GM21515 (cell line): ENCODE results near the gene STIM2.
"Not testable (repeated sequence)": the region's sequence is repeated elsewhere in the genome, so short reads cannot be mapped to it uniquely, and the experiment has no call there.

Source experiments
- ATAC-seq: cut with Tn5 transposase; IDR thresholded peaks from one replicate; pipeline ENCODE4 v1.9.1; 2021; ENCODE audit not compliant: unreplicated experiment

STIM2 gene

DNA sequence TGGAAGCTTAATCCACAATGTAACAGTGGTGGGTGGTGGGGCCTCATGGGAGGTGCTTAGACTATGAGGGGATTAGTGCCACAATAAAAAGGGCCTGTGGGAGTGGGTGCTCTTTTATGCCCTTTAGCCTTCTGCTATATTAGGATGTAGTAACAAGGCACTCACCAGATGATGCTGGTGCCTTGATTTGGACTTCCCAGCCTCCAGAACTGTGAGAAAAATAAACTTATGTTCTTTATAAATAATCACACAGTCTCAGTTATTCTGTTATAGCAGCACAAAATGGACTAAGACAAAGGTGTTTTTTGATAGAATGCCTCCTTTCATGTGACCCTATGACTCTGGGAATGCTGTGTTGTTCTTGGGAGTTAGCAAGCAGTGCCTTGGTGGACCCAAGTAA, 89.8 kb downstream of the STIM2 start:
- no peak for ATAC-seq

DNA sequence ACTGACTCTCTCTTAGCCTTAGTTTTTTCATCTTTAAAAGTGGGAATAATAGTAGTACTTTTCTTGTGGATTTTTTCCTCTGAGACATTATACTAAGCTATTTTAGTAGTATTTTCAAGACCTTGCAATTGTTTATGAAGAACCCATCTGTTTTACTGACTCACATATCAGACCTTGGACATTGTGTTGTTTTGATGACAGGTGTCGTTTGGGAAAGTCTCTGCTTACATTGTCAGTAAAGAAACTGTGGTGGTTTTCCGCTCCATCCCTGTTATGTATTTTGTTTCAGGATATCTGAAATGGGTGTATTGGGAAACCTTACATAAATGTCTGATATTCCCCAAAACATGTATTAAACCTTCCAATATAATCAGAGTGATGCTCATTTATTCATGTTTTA, 92.2 kb downstream of the STIM2 start:
- no peak for ATAC-seq

DNA sequence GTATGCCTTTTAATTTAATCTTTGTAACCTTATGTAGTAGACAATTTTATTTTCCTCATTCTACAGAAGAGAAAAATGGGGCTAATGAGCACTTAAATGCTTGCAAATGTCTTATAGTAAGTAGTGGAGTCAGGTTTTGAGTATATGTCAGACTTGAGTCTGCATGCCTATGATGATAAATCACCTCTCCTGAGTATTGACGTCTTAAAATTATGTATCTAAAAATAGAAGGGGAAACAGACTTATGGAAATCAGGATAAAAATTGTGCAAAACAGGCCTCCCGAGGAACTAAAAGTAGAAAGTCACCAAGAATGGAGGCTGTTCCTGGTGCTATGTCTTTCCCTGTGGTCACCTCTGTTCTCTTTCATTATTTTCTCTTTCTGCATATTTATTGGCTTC, 92.7 kb downstream of the STIM2 start:
- ATAC-seq: no peak

DNA sequence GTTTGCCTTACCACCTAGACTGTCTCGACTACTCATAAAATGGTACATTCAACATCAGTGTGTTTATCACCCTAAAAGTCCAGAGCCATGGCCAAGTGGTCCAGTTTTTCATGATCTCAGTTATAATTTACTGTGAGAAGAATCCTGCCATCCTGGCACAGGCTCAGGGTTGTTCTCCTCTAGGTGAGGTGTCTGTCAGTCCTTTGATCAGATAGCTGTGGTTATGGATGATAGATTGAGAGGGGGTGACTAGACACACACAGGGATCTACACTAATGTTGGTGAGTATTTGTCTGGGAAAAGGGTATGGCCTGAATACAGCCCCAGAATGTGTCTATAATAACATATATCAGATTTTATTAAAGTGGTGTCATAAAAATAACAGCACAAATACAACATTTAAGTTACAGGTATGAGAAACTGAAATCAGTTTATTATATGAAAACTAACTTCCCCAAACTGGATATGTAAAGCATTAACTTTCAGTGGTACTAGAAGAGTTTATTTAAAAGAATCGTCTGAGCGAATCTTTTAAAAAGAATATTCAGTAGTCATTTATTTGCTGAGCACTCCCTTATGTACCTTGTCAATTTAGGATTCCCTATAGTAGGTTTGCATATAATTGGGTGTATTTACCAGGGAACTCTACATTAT, 93.3 kb downstream of the STIM2 start:
- ATAC-seq: no peak

DNA sequence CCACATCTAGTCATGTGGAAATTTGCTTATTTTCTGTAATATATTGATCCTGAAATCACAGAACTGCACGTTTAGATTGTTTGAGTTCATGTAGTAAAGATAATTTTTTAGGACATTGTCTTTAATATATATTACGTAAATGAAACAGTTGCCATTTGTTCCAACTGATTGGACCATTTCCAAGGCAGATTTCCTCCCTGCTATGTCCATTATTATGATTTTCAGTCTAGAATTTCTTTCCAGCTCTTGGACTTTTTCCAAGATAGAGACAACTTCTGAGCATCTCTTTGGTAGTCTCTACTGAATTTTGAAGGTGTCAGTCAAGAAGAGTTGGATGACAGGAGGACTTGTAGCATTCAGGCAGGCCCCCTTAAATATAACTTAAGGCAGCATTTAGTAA, 94.6 kb downstream of the STIM2 start:
- ATAC-seq: no peak

DNA sequence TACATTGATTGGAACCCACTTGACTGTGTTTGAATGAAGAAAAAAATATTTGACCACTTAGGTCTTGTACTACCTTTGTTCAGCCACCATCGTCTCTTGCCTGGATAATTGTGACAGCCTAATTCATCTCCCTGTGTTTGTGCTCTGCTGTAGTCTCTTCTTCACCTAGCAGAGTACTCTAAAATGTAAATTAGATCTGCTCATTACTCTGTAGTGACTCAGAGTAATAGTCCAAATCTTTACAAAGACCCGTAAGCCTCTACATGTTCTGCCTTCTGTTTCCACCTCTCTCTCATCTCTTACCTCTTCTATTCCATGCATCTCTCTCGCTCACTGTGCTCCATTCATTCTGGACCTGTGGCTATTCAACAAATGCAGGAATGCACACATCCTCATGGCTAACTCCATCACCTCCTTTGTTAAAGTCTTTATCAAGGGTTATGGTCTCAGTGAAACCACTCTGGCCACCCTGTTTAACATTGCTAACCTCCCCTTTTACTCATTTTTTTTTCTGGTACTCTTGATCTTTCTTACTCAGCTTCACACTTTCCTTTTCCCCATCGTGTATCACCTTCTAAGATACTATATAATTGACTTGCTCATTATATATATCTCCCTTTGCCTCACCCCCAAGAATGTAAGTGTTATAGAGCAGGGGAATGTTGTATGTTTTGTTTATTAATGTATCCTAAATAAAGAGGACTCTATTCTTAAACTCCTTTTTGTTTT, 98.4 kb downstream of the STIM2 start:
- ATAC-seq: no peak

DNA sequence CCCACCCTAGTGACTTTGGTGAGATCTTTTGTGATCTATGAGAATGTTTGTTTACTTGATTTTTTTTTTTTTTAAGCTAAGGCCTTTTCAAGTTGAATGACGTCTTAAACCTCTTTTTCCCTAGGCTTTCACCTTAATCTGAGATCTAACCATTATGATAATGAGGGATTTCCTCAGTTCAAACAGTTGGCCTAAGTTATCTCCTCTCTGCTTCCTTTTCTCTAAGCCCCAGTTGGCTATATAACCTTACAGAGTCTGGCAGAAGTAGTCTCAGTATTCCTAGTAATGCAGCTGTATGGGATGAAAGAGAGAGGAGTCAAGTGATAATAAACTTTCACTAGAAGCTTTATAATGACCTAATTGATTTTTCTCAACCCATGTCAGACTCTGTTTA, 99.0 kb downstream of the STIM2 start:
- no peak for ATAC-seq

DNA sequence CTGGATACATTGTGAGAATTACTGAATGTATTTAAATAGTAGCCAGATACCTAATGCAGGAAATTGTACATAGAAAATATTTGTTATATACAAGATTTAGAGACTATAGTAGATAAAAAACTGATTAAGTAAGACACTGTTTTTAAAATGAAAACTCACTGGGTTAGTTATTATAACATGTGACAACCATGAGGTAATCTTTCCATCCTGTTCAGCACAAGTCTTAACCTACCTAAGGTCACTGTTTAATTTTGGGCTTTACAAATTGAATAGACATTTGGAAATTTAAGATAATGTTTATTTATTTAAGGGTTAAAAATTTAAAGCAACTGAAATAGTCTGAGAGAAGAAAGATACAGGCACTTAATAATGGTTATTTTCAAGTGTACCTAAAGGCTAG, 102.1 kb downstream of the STIM2 start:
- ATAC-seq: no peak

DNA sequence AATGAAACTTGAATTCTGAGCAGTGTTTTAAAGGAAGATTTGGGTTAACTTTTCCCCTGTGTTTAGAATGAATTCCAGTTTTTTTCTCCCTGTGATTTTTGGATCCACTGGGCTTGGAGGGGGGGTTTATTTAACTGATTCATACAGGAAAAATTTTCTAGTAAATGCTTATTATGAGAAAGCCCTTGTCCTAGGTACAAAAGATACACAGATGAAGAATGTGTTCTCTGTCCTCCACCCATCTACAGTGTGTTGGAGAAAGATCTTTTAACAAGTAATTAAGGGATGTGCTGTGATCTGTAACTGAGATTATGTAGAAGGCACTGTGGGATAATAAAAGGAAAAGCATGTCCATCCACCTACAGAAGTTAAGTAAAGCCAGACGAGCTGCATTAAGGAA, 103.9 kb downstream of the STIM2 start:
- no peak for ATAC-seq

DNA sequence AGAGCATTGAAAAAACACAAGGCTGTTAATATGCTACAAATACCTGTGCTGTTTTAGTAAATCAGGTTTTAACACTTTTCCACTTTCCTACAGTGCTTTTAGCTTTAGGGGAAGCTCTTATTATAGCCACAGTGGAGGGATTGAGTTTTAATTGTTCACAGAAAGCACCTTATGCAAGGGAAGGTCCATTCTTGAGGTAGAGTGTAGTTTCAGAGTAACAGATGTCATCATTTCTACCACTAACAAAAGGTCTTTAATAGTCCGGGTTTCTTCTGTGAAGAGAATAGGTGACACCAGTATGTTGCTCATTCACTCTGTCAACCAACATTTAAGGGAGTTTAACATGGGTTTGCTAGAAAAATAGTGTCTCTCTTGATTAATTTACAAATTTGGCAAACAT, 104.4 kb downstream of the STIM2 start:
- peak; percentile 67 for ATAC-seq

DNA sequence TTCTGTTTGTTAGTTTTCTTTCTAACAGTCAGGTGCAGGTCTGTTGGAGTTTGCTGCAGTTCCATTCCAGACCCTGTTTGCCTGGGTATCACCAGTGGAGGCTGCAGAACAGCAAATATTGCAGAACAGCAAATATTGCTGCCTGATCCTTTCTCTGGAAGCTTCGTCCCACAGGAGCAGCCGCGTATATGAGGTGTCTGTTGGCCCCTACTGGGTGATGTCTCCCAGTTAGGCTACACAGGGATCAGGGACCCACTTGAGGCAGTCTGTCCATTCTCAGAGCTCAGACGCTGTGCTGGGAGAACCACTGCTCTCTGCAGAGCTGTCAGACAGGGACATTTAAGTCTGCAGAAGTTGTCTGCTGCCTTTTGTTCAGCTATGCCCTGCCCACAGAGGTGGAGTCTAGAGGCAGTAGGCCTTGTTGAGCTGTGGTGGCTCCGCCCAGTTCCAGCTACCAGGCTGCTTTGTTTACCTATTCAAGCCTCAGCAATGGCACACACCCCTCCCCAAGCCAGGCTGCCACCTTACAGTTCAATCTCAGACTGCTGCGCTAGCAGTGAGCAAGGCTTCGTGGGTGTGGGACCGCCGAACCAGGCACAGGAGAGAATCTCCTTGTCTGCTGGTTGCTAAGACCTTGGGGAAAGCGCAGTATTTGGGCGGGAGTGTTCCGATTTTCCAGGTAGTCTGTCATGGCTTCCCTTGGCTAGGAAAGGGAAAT, 115.0 kb downstream of the STIM2 start:
- not testable (repeated sequence) for ATAC-seq

DNA sequence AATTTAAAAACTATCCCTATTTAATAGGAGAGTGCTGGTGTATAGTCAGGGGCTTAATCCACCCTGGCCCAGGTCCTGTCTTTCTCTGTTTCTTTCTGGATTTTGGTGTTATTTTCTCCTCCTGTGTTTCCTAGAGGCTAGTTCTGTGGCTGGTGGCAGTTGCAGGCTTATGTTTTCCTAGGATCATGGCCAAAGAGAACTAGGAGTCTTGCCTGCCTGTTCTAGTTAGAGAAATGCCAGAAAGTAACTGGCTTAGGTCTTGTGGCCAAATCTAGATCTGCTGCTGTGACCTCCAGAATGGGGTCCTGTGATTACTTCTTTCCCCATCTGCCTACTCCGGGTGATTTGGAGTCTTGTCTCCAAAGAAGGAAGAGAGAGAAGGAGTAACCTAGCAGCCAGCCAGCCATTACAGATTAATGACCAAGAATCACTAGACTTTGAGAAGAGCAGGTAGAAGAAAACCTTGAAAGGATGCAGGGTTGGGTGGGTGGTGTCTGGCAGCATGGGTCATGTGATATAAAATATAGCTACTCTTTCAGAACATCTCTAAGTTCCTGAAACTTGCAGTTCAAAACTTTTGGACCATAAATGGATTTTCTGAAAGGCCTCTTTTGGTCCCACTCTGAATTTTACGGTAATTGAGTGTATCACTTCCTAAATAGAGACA, 117.9 kb downstream of the STIM2 start:
- ATAC-seq: no peak

DNA sequence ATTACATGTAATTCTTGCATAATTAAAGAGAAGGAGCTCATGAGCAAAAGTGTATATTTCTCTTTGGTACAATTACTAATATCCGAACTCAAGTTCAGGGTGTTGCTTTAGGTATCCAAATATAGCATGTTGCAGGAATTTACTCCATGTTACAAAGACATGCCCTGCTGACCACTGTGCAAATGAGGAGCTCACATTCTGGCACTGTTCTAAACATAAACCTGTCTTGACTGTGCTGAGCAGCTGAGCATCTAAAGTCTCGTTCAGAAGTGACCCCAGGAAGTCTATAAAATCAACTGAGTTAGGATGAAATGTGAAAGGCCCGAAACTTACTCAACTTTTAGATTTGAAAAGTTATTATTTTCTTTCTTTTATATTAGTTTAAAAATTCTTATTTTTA, 124.3 kb downstream of the STIM2 start:
- ATAC-seq: no peak

DNA sequence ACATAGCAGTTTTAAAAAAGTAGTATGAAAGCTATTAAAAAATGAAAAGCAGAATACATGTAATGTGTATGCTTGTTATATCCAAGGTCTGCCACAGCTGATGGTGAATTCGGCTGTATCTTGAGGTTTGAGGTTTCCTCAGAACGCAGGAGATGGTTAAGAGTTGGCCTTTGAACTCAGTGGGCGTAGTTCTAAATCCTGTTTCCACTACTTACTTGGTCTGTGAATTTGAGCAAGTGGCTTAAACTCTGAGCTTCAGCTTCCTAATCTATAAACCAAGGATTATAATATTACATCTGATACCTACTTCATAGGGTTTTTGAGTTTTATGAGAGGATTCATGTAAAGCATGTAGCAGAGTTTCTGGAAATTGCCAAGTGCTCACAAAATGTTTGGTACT, 125.2 kb downstream of the STIM2 start:
- peak; percentile 92 for ATAC-seq

DNA sequence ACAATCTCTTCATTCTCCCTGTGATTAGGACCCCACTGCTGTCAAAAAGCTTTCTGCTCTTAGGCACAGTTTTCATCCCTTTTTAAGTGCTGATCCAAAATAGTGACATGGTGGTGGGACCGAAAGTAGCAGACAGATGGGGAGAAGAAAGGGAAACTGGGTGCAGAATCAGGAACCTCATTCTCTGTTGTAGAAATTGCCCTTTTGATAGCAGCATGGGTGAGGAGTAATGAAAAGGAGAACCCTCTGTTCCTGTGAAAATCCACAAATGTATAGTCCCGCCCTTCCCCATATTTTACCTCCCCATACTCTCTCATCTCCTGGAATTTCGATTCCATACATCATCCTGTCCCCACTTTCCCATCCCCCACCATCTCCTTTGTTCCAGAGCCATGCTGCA, 126.5 kb downstream of the STIM2 start:
- no peak for ATAC-seq

DNA sequence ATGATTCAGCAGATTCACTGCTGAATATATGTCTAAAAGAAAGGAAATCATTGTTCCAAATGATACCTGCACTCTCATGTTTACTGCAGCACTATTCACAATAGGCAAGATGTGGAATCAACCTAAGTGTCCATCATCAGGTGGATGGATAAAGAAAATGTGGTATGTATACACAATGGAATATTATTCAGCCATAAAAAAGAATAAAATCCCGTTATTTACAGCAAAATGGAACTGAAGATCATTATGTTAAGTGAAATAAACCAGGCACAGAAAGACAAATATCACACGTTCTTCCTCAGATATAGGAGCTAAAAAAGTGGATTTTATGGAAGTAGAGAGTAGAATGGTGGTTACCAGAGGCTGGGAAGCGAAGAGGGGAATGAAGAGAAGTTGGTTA, 130.4 kb downstream of the STIM2 start:
- no peak for ATAC-seq

DNA sequence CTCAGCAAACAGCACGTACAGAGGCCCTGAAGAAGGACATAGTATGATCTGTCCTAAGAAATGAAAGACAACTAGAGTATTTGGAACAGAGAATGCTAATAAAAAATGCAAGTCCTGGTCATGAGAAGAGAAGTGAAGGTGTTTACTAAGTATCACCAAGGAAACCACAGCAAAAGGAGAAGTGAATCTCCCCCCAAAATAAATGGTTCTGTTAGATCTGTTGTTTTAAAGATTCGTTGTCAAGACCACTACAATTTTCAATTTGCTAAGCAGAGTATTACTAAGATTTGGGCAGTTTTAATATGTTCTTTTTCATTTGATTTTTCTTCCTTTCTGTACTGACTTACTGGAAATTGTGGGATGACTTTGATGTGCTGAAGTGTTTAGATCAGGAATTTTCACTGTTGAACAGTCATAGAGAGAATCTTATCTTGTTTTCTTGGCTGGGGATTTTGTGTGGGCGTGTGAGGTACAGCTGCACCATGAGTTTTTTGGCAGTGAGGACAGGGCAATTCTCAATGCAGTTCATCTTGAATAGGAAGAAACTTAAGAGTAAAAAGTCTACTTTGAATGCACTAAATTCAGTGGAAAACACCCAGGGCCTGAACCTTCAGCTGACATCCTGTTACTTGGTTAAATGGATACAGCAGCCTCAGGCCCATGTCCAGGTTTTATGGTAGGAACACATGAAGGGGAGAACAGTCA, 132.2 kb downstream of the STIM2 start:
- ATAC-seq: peak; percentile 94

DNA sequence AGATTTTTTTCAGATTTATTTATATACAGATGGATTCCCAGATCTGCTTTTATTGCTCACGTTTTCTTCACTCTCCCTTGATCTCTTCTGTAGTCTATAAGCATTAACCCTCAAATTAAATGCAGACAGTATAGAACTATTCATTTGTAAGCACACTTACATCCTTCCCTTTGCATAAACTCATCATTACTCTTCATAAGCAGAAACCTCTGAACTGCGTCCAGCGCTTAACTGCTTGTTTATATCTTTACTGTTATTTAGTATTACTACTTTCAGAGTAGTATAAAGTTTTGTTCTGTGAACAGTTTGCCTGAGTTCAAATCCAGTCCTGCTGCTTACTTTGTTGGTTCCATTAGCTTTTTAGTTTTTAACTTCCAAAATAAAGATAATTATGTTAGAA, 132.9 kb downstream of the STIM2 start:
- no peak for ATAC-seq

DNA sequence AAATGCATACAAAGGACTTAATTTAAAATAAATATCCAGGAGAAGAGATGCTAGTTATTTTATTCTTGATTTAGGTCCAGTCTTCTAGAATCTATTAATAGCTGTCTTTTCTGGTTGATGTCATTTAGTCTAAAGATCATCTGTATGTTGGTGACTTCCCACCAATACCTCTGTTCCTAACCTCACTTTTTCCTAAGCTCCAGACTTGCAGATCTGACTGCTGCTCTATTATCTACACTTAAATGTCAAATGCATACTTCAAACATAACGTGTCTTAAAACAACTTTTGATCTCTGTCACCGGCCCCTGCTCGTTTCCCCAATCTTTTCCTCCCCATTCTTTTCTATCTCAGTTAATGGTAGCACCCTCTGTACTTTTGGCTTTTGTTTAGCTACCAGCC, 133.3 kb downstream of the STIM2 start:
- no peak for ATAC-seq

DNA sequence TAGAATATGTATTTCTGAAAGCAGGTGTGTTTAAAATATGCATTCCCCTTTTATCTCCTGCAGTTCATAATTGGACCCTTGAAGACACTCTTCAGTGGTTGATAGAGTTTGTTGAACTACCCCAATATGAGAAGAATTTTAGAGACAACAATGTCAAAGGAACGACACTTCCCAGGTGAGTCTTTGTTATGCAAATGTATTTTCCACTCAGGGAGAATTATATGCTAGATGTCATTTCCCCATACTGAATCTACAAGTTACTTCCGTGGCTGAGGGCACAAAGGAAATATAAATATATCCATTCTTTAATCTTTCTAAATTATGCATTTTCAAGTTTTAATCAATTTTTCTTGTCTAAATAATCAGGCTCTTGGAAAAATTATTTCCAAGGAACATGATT, 134.7 kb downstream of the STIM2 start:
- no peak for ATAC-seq

DNA sequence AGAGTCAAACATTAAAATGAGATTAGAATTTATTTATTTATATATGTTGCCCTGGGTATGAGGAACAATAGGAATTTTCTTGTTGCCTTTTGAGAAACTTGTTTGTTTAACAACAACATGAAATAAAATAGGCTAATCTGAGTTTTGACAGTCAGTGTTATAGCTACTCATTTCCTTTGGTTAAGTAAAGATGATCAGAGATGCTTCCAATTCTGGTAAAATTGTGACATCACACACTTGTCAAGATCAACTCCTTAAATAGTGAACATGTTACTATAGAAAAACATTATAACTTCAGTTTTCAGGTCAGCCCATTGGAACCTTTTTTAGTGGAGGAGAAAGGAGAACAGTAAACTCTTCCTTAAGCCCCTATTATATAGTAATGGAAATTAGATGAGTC, 136.1 kb downstream of the STIM2 start:
- ATAC-seq: no peak
